D721Med (cell line): ENCODE results near the gene PGGHG.
"Not testable (repeated sequence)": the region's sequence is repeated elsewhere in the genome, so short reads cannot be mapped to it uniquely, and the experiment has no call there.

Source experiments
- DNase-seq: peaks from one replicate; pipeline ENCODE4 v3.0.0; 2011; ENCODE audit warnings: low spot score; ENCODE audit not compliant: insufficient read length
- FAIRE-seq: peaks from 2 replicates; lab custom pipeline; 2011; peaks lifted over from hg19 to GRCh38; lab: Jason Lieb, UNC
- TF ChIP-seq, protein P1 (sequence below): IDR thresholded peaks from 2 replicates; pipeline ENCODE4 v1.5.1; 2012; ENCODE audit warnings: mild to moderate bottlenecking, control low read depth; ENCODE audit not compliant: insufficient read depth; ENCODE audit errors: missing control alignments

PGGHG gene

GRCh38 chr11:282171-282570, 6.8 kb upstream of the PGGHG start:
- FAIRE-seq = no peak
- TF ChIP-seq, protein P1, sequence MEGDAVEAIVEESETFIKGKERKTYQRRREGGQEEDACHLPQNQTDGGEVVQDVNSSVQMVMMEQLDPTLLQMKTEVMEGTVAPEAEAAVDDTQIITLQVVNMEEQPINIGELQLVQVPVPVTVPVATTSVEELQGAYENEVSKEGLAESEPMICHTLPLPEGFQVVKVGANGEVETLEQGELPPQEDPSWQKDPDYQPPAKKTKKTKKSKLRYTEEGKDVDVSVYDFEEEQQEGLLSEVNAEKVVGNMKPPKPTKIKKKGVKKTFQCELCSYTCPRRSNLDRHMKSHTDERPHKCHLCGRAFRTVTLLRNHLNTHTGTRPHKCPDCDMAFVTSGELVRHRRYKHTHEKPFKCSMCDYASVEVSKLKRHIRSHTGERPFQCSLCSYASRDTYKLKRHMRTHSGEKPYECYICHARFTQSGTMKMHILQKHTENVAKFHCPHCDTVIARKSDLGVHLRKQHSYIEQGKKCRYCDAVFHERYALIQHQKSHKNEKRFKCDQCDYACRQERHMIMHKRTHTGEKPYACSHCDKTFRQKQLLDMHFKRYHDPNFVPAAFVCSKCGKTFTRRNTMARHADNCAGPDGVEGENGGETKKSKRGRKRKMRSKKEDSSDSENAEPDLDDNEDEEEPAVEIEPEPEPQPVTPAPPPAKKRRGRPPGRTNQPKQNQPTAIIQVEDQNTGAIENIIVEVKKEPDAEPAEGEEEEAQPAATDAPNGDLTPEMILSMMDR = no peak
- DNase-seq = no peak

DNA sequence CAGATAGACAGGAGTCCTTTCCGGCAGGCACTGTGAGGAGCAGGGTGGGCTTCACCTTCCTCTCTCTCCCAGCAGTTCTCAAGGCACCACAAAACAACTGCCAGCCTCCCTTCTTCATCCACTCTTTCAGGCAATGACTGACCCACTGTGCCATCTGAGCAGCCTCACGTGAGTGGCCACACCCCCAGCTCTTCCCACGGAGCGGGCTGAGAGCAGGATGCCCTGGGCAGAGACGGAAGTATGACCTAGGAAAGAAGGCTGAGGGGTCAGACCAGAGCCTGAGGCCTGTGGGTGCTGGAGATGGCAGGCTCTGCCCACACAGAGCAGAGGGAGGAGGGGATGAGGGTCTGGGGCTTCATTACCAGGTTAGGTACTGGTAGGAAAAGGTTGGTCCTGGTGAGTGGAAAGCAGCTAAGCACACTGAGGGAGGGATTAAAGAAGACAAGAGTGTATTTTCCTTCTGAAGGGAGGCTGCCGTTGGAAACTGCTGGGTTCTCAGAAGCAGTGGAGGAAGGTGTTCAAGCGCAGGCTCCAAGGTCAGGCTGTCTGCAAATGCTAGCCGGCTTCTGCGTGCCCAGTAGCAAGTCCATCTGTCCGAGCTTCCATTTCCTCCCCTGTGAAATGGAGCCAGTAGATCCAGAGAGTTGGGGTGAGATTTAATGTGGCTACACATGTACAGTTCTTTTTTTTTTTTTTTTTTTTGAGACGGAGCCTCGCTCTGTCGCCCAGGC, 6.1 kb upstream of the PGGHG start:
- DNase-seq (no peak), FAIRE-seq (no peak)
- TF ChIP-seq, protein P1 = no peak

GRCh38 chr11:283405-284104, 5.4 kb upstream of the PGGHG start:
- TF ChIP-seq, protein P1 = no peak
- DNase-seq = no peak
- FAIRE-seq = no peak

- FAIRE-seq = no peak
Measured at GRCh38 chr11:284105-285020, 4.6 kb upstream of the PGGHG start.

DNA sequence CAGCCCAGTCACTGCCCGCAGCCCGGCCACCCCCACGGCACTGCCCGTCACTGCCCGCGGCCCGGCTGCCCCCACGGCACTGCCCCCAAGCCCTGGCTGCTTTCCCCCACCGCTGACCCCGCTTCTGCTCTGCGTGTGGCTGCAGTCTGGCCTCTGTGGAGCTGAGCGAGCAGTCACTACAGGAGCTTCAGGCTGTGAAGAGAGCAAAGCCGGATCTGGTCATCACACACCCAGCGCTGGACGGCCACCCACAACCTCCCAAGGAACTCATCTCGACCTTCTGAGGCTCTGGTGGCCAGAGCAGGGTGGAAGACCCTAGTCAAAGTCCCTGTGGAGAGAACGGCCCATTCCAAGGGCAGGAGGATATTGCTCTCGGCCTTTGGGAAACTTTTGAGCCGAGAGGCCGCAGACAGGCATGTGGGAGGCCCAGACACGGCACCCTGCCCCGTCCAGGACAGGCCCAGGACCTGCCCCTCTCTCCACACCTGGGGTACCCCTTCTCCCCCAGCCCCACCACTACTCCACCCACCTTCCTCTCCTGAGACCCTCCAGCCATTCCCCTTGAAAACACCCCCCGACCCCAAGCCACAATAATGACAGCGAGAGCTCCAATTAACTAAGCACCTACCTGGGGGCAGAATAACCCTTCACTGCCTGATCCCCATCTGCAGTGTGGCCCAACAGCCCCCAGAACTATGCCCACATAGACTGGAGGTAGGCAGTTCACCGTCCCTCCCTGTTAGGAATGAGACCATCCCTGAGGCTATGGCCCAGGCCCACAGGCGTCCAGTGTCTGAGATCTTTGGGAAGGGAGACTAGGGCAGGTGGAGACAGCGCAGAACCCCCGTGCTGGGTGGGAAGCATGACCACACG, 3.7 kb upstream of the PGGHG start:
- FAIRE-seq (no peak), DNase-seq (no peak)
- TF ChIP-seq, protein P1 = no peak

More at GRCh38 chr11:284105-285020, 4.6 kb upstream of the PGGHG start:
- DNase-seq = no peak
- TF ChIP-seq, protein P1 = no peak

GRCh38 chr11:285894-286220, 3.1 kb upstream of the PGGHG start:
- TF ChIP-seq, protein P1 = no peak
- no peak for FAIRE-seq
- DNase-seq = no peak

DNA sequence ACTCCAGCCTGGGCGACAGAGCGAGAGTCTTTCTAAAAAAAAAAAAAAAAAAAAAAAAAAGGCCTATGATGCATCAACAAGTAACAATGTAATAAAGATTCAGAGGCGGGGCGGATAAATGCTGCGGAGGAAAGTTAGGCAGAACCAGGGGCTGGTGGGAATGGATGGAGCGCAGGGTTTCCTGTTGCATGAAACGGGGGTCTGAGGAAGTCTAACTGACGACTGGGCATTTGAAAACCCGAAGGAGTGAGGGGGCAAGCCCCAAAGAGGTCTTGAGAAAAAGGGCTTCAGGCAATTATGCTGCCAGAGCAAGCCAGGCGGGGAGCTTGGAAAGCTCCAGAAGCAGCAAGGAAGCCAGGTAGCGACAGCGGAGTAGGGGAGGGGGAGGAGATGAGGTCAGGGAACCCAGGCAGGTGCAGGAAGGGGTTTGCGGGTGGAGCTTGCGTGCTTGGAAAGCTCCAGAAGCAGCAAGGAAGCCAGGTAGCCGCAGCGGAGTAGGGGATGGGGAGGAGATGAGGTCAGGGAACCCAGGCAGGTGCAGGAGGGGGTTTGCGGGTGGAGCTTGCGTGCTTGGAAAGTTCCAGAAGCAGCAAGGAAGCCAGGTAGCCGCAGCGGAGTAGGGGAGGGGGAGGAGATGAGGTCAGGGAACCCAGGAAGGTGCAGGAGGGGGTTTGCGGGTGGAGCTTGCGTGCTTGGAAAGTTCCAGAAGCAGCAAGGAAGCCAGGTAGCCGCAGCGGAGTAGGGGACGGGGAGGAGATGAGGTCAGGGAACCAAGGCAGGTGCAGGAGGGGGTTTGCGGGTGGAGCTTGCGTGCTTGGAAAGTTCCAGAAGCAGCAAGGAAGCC, 1.7 kb upstream of the PGGHG start:
- FAIRE-seq, DNase-seq: not testable (repeated sequence)
